A549 (cell line): ENCODE results near the gene ALPG. TPM values are rescaled to one million over a fixed set of nuclear protein-coding genes. Genes with fewer than 3 reads are reported as not detected.

Experiments
- ATAC-seq, 2 experiments: fragments of 200-7000 bp in 1 of 2; fragments of >200 bp in 1 of 2; cut with Nextera tagmentation in 1 of 2; cut with Tn5 transposase in 1 of 2; 3 replicates each; pipeline versions ENCODE4 v1.8.0 to v1.9.1; 2018 to 2020; ENCODE audit warnings: mild to moderate bottlenecking in 1 of 2, moderate library complexity in 1 of 2
- CTCF ChIA-PET: fragments of 300-600 bp; sonication (Branson Sonifier 250); formaldehyde crosslinking; extraction: SDS; loops from one replicate; lab custom pipeline; 2021; ENCODE audit warnings: antibody characterized with exemption, inconsistent platforms; lab: Yijun Ruan, JAX
- POLR2A ChIA-PET: fragments of 350-600 bp; formaldehyde crosslinking; extraction: SDS; loops from one replicate; lab custom pipeline; 2021; ENCODE audit warnings: antibody characterized with exemption, inconsistent platforms; lab: Yijun Ruan, JAX
- DNase-seq, 2 experiments: peaks; one replicate each; pipeline versions ENCODE4 v3.0.0 to v3.0.0-alpha.2; 2011 to 2016; ENCODE audit warnings: low read depth in 1 of 2, low spot score in 1 of 2
- FAIRE-seq: peaks from 2 replicates; lab custom pipeline; 2011; peaks lifted over from hg19 to GRCh38; lab: Jason Lieb, UNC
- H3K27ac ChIP-seq, 2 experiments: fragments of >200 bp; sonication (Bioruptor Twin); formaldehyde crosslinking; 3 replicates each; pipeline ENCODE4 v1.5.1; 2016 to 2017
- H3K4me1 ChIP-seq: fragments of >200 bp; sonication (Bioruptor Twin); formaldehyde crosslinking; 3 replicates; pipeline ENCODE4 v1.6.1; 2016
- H3K4me2 ChIP-seq: fragments of >200 bp; sonication (Bioruptor Twin); formaldehyde crosslinking; 3 replicates; pipeline ENCODE4 v1.6.1; 2016
- H3K4me3 ChIP-seq: fragments of >200 bp; sonication (Bioruptor Twin); formaldehyde crosslinking; 3 replicates; pipeline ENCODE4 v1.5.1; 2016
- H3K9me3 ChIP-seq: fragments of >200 bp; sonication (Bioruptor Twin); formaldehyde crosslinking; 3 replicates; pipeline ENCODE4 v1.6.1; 2016
- BHLHE40 ChIP-seq: IDR thresholded peaks from 2 replicates; pipeline ENCODE4 v1.6.1; 2012; ENCODE audit warnings: low read depth, low read length, inconsistent platforms
- CTCF ChIP-seq: fragments of >200 bp; sonication (Bioruptor Twin); formaldehyde crosslinking; IDR thresholded peaks from 3 replicates; pipeline ENCODE4 v1.5.1; 2016
- EHF ChIP-seq: fragments of 250-450 bp; sonication (Bioruptor Pico); IDR thresholded peaks from 2 replicates; pipeline ENCODE4 v1.5.0; 2020; ENCODE audit warnings: mild to moderate bottlenecking
- ELK1 ChIP-seq: fragments of 150-350 bp; IDR thresholded peaks from 2 replicates; pipeline ENCODE4 v1.6.1; 2014; ENCODE audit warnings: low read depth, mild to moderate bottlenecking, low read length
- HMGXB4 ChIP-seq: fragments of 250-450 bp; sonication (Bioruptor Pico); IDR thresholded peaks from 2 replicates; pipeline ENCODE4 v1.5.0; 2021; ENCODE audit warnings: mild to moderate bottlenecking, moderate library complexity, borderline replicate concordance
- HOXB13 ChIP-seq: fragments of 250-450 bp; sonication (Bioruptor Pico); IDR thresholded peaks from 2 replicates; pipeline ENCODE4 v1.5.0; 2020; ENCODE audit warnings: low read depth, mild to moderate bottlenecking, moderate library complexity
- KDM1A ChIP-seq: fragments of 200-600 bp; sonication (generic); IDR thresholded peaks from 2 replicates; pipeline ENCODE4 v1.6.1; 2016; ENCODE audit warnings: low read depth, mild to moderate bottlenecking
- MAX ChIP-seq: IDR thresholded peaks from 2 replicates; pipeline ENCODE4 v1.6.1; 2012
- MYC ChIP-seq: IDR thresholded peaks from 2 replicates; pipeline ENCODE4 v1.6.1; 2012; ENCODE audit warnings: mild to moderate bottlenecking, inconsistent platforms, low read length, improper control_type of control experiment, borderline replicate concordance
- RAD21 ChIP-seq, 2 experiments: fragments of >200 bp in 1 of 2; sonication (Bioruptor Twin) in 1 of 2; formaldehyde crosslinking in 1 of 2; IDR thresholded peaks in 1 of 2; conservative IDR thresholded peaks in 1 of 2; 2 replicates in 1 of 2; 3 replicates in 1 of 2; pipeline ENCODE4 v1.6.1; 2012 to 2018; ENCODE audit warnings: inconsistent platforms in 1 of 2
- REST ChIP-seq: fragments of 200-600 bp; sonication (generic); IDR thresholded peaks from 2 replicates; pipeline ENCODE4 v1.6.1; 2016; ENCODE audit warnings: antibody characterized with exemption, mild to moderate bottlenecking, moderate library complexity
- SMC3 ChIP-seq: fragments of >200 bp; sonication (Bioruptor Twin); formaldehyde crosslinking; IDR thresholded peaks from 3 replicates; pipeline ENCODE4 v1.6.1; 2018; ENCODE audit warnings: inconsistent platforms
- WGBS: methylation state at CpG from one replicate; pipeline ENCODE4 v1.1.6; 2017; ENCODE audit errors: missing lambda C conversion rate; 5-methylcytosine and 5-hydroxymethylcytosine counted together
- polyA plus RNA-seq, 4 experiments: library from polyadenylated mRNA; depleted of rRNA in 3 of 4; stranded (reverse); fragments of >200 nt; fragmentation: RNase III in 1 of 4; extraction: RNeasy Plus Mini Kit Qiagen cat#74134 plus additional on column Dnase treatment in 1 of 4; gene quantifications; 2 replicates in 3 of 4; 3 replicates in 1 of 4; pipeline ENCODE4 v1.2.3, GENCODE V29; 2011 to 2017

ALPG gene
- polyA plus RNA-seq, 2 of the 4 experiments (the other 2 are of a cell fraction), result 0.04 to 0.18 TPM

GRCh38 chr2:232438091-232438490, 31.4 kb downstream of the ALPG start (continued):
- no peak for TF ChIP-seq BHLHE40
- TF ChIP-seq KDM1A, result no peak
- no peak for TF ChIP-seq ELK1
- no peak for TF ChIP-seq MYC
- no peak for TF ChIP-seq HOXB13
- no peak for TF ChIP-seq MAX

- Histone ChIP-seq H3K9me3 (no peaks in the 10 kb centered on the region), H3K4me2 (no peak overlapping the region), H3K27ac (no peak overlapping the region), H3K4me3 (no peak overlapping the region), H3K4me1 (peaks cover 11% of the 10 kb centered on the region)
- POLR2A ChIA-PET, result no interaction called here
- peak; percentile 65 to 84 for ATAC-seq
- 65% methylated on average over 12 of the region's 22 CpGs for WGBS
- CTCF ChIA-PET, result interaction anchor here (0.5 to 4.8 kb wide), 44 partner anchors 8 to 589 kb away, joined by 3 to 50 read pairs (median 4); partner anchors contain the start of gene PRSS56
- TF ChIP-seq MAX (no peak), SMC3 (peak; percentile 60), EHF (CRISPR knock-in tag) (no peak), REST (no peak), RAD21 (conservative IDR thresholded peaks at IDR 0.05 in 1 of 2, IDR thresholded peaks at IDR 0.05 in 1 of 2) (peak; percentile 58 to 67), HMGXB4 (CRISPR knock-in tag) (no peak), CTCF (peak; percentile 63)
- TF ChIP-seq, all 56 proteins: peak for 3
- DNase-seq (peak in 1 of 2 experiments; percentile 44), FAIRE-seq (no peak)
Observed at GRCh38 chr2:232438951-232439757, 32.5 kb downstream of the ALPG start.
